ENCODE data around the gene SYNE1.

SYNE1 gene

DNA sequence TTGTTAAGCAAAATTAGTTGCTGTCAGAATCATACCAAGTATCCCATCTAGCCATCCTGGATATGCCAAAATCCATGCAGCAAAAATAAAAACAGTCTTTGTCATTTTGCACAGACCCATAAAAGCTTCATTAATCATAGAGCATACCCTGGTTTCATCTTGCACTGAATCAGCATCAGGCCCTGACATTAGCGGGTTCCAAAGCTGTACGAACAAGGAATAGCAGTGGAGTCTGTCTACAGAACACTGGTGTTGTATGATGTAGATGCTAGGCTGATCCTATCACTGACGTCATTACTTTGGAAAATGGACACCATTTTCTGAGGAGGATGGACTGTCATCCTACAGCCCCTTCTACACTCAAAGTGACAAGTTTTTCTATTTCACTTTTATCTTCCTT is 514.1 kb downstream of the SYNE1 start:
- DNase-seq, result no peak

DNA sequence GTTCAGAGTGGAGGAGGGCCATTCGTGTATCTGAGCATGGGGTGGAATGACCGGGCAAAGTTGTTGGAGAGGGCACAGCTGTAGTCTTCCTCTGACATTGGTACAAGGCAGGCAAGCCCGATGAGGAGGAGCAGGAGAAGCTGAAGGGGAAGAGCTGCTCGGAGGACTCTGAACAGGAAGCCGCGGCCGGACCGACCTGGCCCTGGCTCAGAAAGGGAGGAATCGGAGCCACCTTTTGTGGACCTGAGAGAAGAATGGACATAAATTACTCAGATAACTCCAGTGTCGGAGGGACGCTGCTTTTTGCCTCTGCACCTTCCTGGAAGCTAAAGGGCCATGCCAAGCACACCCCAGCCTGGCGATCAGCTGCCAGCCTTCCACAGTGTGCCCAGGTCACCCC is 514.7 kb downstream of the SYNE1 start:
- DNase-seq, result no peak

DNA sequence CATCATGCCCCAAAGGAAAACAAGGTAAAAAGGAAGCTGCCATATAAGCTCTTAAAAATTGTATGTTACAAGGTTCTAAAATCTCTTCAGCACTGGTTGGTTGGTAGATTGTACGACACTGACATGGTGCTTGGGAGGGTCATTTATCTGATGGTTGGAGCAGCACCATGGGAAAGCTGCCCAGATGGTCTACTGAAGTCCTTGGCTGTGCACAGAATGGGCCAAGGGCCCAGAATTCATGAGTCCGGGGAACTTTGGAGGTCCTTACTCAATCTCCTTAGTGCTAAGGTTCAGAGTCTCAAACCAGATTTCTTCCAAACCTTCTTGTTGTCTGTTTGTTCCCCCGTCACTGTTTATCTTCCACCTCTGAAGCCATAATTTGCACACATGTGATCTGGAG is 515.3 kb downstream of the SYNE1 start:
- DNase-seq, result no peak

DNA sequence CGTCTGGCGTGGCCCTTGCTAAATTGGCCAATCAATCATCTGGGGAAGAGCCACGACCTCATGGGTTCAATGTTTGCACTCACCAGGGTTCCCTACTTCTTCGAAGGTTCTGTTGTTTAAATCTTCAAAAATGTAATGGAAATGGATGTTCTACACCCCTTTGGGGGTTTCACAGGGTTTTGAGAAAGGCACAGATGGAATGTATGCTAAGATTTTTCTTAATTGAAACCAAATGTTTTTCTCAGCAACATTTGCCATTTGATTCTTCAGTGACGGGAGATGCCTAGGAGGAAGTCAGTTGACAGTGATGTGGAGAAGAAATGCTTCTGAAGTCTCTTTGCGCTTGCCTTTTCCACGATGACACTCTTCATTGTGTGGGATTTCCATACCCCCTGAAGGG is 517.3 kb downstream of the SYNE1 start:
- DNase-seq, result no peak

DNA sequence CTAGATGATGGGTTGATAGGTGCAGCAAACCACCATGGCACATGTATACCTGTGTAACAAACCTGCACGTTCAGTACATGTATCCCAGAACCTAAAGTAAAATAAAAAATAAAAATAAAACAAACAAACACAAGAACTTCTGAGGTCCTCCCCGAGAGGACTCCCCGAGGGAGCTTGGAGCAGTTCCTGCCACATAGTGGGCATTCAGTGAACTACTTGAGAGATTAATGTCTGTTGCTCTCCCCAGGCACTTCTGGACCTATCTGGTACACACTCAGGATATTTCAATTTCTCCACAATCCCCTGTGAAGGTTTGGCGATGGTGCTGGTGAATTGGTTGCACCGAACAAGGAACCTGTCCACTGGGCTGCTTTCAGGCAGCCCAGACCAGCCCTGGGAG is 518.5 kb downstream of the SYNE1 start:
- no peak for DNase-seq

DNA sequence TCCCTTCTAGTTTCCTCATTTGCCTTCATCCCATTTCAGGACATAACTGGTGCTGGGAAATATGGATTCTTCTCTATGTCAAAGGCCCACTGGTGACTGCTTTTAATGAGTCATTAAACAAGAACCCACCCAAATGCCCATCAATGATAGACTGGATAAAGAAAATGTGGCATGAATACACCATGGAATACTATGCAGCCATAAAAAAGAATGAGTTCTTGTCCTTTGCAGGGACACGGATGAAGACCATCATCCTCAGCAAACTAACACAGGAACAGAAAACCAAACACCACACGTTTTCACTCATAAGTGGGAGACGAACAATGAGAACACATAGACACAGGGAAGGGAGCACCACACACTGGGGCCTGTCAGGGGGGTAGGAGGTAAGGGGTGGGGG is 518.9 kb downstream of the SYNE1 start:
- DNase-seq, result no peak

DNA sequence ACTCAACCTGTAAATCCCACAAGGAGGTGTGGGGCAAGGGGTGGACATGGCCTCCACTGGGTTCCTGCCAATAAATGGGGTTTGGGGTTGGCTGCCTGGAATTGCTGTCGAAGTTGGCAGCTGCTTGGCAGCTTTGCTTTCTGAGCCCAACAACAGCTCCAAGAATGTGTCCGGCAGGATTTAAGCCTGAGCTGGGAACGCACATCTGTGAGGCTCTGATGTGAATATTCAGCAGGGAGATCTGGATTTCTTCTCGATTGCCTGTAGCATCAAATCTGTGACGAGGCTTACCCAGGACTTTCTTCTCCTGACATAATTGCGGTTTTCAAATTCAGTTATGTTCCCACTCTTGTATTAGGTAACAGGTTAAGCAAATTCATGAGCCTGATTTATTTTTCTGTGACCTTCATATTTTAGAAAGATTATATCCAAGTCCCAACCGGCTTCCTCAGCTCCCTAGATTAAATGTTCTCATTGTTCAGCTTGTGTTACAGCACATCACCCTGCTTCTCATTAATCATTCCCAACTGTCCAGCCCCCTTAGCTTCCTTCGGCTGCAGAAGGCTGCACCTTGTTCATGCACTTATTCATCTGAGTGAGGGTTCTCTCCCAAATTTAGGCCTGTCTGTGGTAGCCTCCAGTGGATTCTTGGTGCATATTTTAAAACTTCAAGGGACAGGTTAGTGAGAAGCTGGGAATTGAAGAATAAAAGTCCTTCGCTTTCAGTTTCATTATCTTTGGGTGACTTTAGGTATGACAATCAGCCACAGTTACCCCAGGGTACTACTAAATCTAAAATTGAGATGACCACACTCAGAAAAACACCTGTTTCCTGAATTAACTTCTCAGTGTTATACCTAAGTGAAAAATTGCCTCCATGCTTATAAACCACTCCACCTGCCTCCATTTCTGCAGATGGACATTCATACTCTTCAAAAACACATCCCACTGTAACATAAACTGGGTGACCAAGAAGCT is 519.7 kb downstream of the SYNE1 start:
- no peak for DNase-seq

DNA sequence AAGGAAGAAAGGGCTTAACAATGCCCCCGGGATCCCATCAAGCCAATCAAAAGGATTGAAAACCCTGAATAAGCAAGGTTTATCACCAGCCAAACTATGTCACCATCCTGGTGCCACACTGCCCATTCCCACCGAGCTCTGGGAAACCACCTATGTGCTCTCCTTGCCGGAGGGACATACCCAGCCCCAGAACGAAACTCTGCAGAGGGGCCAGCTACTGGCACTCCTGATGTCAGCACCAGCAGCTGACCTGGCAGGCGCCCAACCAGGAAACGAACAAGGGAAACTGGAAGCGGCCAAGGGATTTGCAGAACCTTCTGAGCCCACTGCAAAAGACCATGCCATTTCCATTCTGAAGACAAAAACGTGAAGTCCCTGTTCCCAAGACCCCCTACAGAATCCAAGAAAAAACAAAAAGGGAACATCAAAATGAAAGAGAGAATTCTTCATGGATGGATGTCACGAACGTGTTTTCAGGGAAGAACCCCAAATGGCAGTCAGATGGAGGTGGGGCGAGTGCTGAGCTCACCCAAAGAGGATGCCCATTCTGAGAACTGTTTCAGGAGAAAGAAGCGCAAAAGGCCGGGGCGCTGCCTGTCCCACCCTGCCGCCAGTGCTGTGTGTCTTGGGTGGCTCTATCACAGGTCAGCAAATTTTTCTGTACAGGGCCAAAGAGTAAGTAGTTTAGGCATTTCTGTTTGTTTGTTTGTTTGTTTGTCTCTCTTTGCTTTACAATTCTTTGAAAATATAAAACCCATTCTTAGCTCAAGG is 524.5 kb downstream of the SYNE1 start:
- DNase-seq, result no peak

DNA sequence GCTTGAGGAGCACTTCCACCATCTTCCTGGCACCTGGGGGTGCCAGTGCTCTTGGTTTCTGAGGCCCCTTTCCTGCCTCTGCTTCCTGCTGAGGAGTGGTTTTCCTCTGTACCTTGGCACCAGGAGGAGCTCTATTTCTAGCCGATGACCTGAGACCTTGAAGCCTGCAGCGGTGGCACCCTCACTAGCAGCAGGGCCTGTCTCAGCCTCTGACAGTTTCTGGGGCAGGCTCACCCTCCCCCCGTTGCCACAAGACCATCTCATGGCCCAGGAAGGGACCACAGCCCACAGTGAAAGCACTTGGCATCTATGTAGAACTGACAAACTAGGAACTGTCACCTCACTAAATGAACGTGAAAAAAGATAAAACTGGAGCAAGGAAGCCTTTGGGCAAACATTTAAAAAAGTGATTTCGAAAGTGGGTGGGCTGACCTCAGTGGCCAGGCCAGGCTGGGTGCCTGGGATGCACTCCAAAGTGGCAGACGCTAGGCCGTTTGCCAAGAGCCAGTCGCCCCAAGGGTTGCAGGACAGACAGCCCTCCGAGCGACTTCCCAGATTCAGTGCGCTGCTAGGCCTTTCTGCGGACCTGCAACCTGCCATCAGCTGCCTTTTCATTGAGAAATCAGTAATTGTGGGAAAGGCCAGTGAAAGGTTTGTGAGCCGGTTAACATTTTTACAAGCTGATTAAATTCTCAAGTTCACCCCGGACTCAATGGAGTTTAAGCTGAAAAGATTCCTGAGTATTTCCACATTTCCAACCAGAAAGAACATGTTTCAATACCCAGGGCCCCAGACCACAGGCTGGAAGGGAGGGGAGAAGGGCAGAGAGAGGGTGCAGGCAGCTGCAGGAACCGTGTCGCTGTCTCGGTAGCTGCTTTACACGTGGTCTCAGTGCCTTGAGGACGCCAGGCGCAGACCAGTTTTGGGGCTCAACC is 526.0 kb downstream of the SYNE1 start:
- no peak for DNase-seq

DNA sequence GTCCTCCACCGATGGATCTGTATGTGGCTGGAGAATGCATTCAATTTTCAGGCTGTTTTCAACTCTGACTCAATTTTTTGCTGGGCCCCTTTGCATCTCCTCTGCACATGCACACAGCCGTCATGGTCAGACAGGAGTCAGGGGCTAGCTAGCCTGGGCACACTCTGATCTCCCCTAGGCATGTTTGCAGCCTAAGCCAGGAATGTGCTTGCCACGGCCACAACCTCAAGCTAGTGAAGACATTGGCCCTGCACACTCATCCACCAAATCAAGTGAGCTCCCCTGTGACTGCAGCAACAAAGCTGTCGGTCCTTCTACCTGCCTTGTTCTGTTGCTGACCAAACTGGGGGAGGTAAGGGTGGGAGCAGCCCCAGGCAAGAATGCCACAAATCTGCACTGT is 529.2 kb downstream of the SYNE1 start:
- DNase-seq, result no peak

DNA sequence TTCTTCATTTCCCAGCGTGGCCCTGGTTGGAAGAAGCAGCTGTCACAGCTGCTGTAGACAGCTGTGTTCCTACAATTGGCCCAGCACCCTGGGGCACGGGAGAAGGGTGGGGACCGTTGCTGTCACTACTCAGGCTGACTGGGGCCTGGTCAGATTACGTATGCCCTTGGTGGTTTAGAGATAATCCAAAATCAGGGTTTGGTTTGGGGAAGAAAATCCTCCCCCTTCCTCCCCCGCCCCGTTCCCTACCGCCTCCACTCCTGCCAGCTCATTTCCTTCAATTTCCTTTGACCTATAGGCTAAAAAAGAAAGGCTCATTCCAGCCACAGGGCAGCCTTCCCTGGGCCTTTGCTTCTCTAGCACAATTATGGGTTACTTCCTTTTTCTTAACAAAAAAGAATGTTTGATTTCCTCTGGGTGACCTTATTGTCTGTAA is 537.0 kb downstream of the SYNE1 start:
- no peak for DNase-seq

DNA sequence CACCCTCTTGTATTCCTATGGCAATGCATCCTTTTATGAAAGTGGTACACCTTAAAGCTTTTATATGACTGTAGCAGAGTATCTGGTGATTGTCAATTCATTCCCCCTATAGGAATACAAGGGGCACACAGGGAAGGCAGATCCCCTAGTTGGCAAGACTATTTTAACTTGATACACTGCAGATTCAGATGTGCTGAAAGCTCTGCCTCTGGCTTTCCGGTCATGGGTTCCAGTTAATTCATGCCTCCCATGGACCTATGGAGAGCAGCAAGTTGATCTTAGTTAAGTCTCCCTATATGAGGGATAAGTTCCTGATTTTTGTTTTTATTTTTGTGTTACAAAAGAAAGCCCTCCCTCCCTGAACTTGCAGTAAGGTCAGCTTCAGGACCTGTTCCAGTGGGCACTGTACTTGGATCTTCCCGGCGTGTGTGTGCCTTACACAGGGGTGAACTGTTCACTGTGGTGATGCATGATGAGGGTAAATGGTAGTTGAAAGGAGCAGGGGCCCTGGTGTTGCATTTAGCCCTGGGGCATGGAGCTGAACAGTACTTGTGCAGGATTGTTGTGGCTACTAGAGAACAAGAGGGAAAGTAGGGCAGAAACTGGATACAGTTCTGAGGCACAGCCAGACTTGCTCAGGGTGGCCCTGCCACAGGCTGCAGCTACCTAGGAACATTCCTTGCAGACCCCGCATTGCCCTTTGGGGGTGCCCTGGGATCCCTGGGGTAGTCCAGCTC is 537.5 kb downstream of the SYNE1 start:
- no peak for DNase-seq

DNA sequence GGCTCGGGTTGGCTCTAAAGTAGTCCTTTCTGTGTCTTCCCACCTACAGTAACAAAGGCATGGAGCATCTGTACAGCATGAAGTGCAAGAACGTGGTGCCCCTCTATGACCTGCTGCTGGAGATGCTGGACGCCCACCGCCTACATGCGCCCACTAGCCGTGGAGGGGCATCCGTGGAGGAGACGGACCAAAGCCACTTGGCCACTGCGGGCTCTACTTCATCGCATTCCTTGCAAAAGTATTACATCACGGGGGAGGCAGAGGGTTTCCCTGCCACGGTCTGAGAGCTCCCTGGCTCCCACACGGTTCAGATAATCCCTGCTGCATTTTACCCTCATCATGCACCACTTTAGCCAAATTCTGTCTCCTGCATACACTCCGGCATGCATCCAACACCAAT is 538.5 kb downstream of the SYNE1 start:
- DNase-seq, result no peak

DNA sequence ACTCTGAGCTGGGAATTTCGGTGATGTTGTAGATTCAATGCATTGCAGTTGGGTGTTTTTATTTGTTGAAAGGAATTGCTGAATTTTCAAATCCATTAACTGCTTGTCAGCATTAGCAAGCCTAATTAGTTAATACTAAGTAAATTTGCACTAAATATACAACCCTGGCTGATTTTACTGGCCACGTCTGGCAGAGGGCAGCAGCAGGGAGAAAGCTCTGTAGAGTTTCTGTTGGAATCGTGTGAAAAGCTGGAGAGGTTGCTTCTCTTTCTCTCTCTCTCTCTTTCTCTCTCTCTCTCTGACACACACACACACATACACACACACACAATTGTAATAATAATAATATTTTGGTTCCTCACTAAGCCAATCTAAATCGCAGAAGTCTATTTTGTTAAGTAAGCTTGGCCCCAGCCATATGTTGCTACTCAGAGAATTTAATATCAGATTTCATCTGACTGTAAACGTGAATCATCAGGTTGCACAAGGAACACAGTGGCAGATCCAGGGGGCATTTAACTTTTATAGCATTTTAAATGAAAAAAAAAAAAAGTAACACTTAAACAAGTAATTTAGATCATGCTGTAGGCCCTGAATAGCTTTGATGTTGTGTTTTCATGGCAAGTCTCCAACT is 540.2 kb downstream of the SYNE1 start:
- no peak for DNase-seq

DNA sequence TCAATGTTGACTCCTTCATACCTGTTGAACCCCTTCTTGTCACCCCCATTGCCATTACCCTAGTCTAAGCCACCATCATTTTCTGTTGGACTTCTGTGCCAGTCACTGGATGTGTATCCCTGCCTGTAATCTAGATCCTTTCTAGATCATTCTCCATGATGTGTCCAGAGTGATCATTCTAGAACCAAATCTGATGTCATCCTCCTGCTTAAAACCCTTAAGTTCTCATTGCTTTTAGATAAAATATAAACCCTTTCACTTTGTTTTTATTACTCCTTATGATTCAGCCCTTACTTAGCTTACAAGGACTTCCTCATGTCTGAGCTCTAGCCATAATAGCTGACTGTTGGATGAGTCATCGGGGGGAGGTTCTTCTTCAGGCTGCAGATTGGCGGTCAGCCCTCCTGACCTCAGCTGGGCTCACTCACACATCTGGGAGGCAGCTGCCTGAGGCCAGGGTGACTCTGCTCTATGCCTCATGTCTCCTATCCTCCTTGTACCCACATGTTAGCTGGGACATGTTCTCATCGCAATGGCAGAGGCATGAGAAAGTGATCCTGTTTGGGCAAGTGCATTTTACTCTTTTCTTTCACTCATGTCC is 542.1 kb downstream of the SYNE1 start:
- no peak for DNase-seq

DNA sequence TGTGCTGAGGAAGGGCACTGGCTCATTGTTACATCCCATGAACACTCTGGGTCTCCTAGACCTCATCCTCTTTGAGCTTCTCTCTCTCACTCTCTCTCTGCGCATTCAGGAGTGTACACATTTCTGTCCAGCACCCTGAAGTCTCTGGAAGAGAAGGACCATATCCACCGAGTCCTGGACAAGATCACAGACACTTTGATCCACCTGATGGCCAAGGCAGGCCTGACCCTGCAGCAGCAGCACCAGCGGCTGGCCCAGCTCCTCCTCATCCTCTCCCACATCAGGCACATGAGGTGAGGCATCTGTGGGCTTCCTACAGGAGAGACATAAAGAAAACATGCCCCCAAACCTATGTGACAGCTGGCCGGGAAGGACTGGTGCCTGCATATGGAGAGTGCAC is 542.9 kb downstream of the SYNE1 start:
- no peak for DNase-seq

DNA sequence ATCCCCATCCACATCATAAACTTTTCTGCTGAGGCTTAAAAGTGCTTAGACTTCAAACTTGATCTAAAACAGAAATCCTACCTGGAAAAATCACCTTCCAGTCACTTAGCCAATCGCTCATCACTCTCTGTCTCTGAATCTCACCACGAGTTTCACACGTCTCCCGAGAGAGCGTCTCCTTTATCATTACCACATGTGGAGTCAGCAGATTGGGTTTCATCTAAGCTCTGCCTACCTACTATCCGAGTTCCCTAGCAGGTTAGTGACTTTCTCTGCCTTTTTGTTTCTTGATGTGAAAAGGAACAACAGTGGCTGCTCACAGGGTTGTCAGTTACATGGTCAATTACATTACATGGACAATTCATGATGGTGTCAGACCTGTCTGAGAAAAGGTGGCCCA is 543.5 kb downstream of the SYNE1 start:
- DNase-seq, result no peak

DNA sequence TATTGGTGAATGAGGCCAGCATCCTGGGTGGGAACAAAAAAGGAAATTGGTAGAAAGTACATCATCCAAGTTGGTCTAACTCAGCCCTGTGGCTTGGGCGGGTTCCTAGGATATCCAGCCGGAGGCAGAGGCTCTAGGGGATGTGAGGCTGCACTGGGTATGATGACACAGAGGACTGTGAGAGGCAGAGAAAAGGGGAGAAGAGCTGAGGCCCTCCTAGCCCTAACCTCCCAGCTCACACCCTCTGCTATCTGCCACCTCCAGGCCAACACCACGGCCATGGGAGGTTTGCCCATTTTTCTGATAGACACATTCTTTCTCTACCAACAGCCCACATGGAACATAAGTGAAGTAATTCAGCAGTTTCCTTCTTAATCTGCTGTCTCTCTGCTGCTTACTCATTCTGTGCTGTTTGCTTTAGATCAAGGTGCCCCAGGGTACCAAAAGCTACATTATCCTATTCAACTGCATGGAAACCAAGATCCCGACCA is 545.3 kb downstream of the SYNE1 start:
- no peak for DNase-seq

DNA sequence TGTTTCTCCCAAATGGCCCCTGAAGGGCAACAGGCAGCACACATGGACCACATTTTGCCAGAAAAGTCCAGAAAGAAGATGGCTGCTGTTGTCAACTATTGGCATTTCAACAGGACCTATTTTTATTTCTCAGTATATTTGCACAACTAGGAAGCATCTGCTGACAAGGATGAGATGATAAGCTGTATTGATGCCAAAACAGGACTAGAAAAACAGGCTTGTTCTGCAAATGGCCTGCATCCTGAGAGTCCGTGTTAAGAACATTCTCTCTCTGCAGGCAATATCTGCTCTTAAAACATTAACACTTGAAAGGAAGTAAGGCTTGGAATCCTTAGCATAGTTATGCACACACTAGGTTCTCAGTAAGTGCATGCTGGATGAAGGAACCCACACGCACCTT is 546.0 kb downstream of the SYNE1 start:
- DNase-seq, result no peak

DNA sequence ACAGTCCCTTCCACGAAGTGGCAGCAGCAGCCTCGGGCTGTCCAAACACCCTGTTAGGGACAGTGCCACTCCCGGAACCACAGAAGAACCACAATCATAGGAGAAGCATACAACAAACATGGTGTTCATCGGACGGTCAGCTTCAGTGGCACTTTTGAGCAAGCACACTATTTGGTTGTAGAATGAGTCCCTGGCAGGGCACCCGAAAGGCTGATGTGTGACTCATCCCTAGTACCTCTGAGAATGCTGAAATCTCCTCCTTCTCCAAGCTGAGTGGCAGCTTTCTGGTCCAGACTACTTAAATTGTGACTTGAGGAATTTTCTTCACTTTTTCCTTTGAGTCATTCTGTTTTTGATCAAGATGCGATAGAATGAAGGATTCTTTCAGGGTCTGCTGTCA is 547.2 kb downstream of the SYNE1 start:
- DNase-seq, result no peak

DNA sequence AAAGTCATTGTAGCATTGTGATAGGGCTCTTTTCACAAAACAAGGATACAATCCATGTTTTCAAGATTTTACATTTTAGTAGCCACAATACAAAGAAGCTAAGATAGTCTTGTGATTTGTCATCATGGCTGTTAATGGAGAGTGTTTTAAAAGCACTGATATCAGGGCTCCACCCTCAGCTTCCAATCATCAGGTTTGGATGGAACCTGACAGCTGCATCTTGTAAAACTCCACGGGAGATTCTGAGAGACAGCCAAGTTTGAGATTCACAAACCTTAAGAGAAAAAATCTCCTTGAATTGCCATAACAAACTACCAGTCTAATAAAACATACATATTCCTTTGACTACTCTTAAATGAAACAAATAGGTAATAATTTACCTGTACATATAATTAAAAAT is 549.5 kb downstream of the SYNE1 start:
- DNase-seq, result no peak

All from NCI-H69 (cell line).